AG09309 (cell line): ENCODE measurements around the gene ZSCAN18.

Experiments
- DNase-seq: peaks from one replicate; pipeline ENCODE4 v3.0.0-alpha.2; 2010; ENCODE audit warnings: low read depth
- H3K4me3 ChIP-seq: 2 replicates; pipeline ENCODE4 v1.5.1; 2011; ENCODE audit warnings: mild to moderate bottlenecking, low read depth, low read length, moderate library complexity; ENCODE audit not compliant: control insufficient read depth
- CTCF ChIP-seq: IDR thresholded peaks from 2 replicates; pipeline ENCODE4 v1.5.1; 2011; ENCODE audit warnings: mild to moderate bottlenecking, low read depth, low read length, inconsistent platforms; ENCODE audit not compliant: insufficient read depth, control insufficient read depth; ENCODE audit errors: missing control alignments

ZSCAN18 gene

DNA sequence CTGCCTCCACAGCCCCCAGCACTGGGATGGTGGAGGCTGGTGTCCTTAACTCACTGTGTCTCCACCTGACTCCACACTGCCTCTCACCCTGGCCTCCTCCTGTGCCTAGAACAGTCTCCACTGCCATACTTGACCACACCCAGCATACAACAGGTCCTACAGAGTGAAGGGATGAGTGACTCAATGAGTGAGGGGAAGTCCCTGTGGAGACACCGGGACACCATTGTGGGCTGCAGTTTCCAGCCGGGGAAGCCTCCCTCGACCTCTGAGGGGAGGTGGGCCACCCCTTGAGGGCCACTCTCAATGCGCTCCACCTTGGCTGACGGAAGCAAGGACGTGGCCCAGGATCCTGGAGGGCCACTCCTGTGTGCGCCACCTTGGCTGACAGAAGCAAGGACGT lies 41.8 kb downstream of the ZSCAN18 start:
- no peak for DNase-seq
- no peak overlapping the region for H3K4me3 ChIP-seq
- TF ChIP-seq CTCF: no peak

DNA sequence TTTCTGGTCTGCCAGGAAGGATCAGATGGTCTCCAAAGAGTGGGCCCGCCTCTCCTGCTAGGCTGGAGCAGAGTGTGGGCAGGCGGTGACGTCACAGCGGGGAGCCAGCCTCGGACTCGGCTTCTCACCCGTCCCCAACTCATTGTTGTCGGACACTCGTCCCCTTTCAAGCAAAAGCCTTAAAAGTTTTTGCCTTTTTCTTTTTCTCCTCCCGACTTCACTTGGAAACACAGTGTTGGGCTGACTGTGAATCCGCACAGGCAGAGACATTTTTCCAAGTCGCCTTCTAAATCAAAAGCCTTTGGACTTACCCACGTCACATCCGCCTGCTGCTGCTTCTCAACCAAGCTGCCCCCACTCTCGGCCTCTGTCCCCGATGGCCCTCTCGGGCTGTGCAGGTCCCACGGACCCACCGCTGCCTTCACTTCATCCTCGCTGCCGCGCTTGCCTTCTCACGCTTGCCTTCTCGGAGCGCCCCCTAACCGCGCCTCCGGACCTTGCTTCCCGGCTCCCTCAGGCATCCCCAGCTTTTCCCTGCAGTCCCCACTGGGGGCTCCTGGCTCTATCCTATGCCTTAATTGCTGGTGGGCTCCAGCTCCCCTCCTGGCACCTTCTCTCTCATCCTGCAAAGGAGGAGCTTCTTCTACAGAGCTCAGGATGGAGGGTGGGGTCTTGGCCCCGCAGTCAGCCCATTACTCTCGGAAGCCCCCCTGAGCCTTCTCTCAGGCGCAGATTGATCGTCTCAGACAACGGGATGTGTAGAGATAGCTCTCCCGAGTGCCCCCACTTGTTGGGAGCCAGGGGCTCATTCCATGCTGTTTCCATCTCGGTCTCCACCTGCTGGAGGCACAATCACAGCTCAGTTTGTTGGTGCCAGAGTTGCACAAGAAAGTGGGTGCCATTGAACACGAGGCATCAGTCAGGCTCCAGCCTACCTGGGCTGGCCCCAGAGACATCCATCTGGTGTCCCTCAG lies 42.8 kb downstream of the ZSCAN18 start:
- TF ChIP-seq CTCF: peak; percentile 7
- DNase-seq: no peak
- H3K4me3 ChIP-seq: peak overlapping the region; percentile 33

- DNase-seq: no peak
- TF ChIP-seq CTCF: no peak
- H3K4me3 ChIP-seq: no peak overlapping the region
These were observed 44.4 kb downstream of the ZSCAN18 start for GRCh38 chr19:58053480-58054156.

- H3K4me3 ChIP-seq: no peak overlapping the region
- DNase-seq: no peak
- TF ChIP-seq CTCF: no peak
These were observed 45.8 kb downstream of the ZSCAN18 start for GRCh38 chr19:58052256-58052655.

DNA sequence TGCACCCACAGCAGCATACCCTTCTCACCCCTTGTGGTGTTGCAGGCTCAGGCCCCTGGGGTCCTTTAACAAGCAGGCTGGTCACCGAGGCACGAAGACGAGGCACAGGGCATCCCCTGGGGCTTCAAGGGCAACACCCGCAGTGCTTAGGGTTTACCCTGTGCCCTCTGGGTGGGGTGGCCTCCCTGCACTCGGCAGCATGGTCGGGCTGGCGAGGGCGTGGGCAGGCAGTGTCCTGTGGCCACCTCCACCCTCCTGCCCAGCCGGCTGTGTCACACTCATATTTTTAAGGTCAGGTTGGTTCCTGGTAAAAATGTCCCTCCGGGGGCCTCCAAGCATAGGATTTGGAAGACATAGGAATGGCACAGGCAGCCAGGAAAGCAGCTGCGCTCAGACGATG lies 50.4 kb downstream of the ZSCAN18 start:
- no peak for DNase-seq
- H3K4me3 ChIP-seq: no peak overlapping the region
- TF ChIP-seq CTCF: no peak

DNA sequence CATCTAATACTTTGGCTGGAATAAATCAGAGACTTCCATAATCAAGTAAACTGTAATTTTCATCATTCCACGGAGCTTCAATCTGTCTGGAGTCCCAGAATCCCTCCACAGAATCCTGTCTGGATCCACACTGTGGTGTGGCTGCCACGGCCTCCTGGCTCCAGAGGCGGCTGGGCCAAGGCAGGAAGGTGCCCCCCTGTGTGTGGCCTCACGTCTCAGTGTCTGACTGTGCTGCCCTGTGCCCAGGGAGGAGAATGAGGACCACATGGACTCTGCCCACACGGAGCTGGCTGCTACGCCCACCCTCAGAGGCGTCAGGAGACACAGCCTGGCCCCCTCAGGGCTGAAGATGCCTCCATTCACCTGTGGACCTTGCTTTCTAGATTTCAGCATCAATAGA lies 51.2 kb downstream of the ZSCAN18 start:
- H3K4me3 ChIP-seq: no peak overlapping the region
- no peak for DNase-seq
- no peak for TF ChIP-seq CTCF
